Upper lobe of left lung (tissue), 6 donors: ENCODE results near the gene AKT1S1. TPM values are rescaled to one million over a fixed set of nuclear protein-coding genes. Genes with fewer than 3 reads are reported as not detected.

Experiments used
- ATAC-seq, 2 donors: fragments of 200-7000 bp; cut with Tn5 transposase; one replicate each; pipeline ENCODE4 v1.9.1; 2022; ENCODE audit warnings: mild to moderate bottlenecking in 2 of 2, moderate library complexity in 2 of 2; ENCODE audit not compliant: low FRiP score in 2 of 2
- DNase-seq, 2 donors: peaks; one replicate each; pipeline ENCODE4 v3.0.0-alpha.2; 2019 to 2020
- H3K27ac ChIP-seq, 4 donors: fragments of 200-600 bp; sonication (generic); one replicate each; pipeline ENCODE4 v1.5.1; 2016 to 2019
- H3K27me3 ChIP-seq, 4 donors: fragments of 200-600 bp; sonication (generic); one replicate each; pipeline ENCODE4 v1.5.1; 2017 to 2019
- H3K36me3 ChIP-seq, 4 donors: fragments of 200-600 bp; sonication (generic); one replicate each; pipeline ENCODE4 v1.5.1; 2016 to 2019
- H3K4me1 ChIP-seq, 4 donors: fragments of 200-600 bp; sonication (generic); one replicate each; pipeline ENCODE4 v1.5.1; 2018 to 2019
- H3K4me3 ChIP-seq, 4 donors: fragments of 200-600 bp; sonication (generic); one replicate each; pipeline ENCODE4 v1.5.1; 2017 to 2019; ENCODE audit warnings: mild to moderate bottlenecking in 2 of 4, moderate library complexity in 1 of 4
- H3K9me3 ChIP-seq, 4 donors: fragments of 200-600 bp; sonication (generic); one replicate each; pipeline ENCODE4 v1.5.1; 2018 to 2019
- EP300 ChIP-seq, 4 donors: sonication (generic); formaldehyde crosslinking; IDR thresholded peaks; one replicate each; pipeline ENCODE4 v1.5.1; 2017; ENCODE audit warnings: antibody characterized with exemption in 4 of 4, control low read depth in 2 of 4
- POLR2A ChIP-seq, 4 donors: fragments of 450-650 bp; IDR thresholded peaks; one replicate each; pipeline ENCODE4 v1.5.1; 2016 to 2017; ENCODE audit warnings: antibody characterized with exemption in 4 of 4, mild to moderate bottlenecking in 2 of 4
- POLR2AphosphoS5 ChIP-seq, 2 donors: sonication (generic); formaldehyde crosslinking; IDR thresholded peaks; one replicate each; pipeline ENCODE4 v1.5.1; 2017; ENCODE audit warnings: antibody characterized with exemption in 2 of 2
- WGBS, 2 donors: methylation state at CpG; one replicate each; pipeline ENCODE4 v1.1.5; 2017 to 2018; 5-methylcytosine and 5-hydroxymethylcytosine counted together
- total RNA-seq, 6 donors: library from RNA; depleted of rRNA in 4 of 6; stranded (reverse); fragments of >200 nt in 4 of 6; gene quantifications; one replicate each; pipeline versions ENCODE4 v1.1.0 to v1.2.1, GENCODE V29; 2016 to 2021
- TF ChIP-seq, protein P1 (sequence below), 6 experiments: fragments of 450-650 bp in 4 of 6; fragments of 200-600 bp in 2 of 6; sonication (generic) in 2 of 6; IDR thresholded peaks; one replicate each; pipeline ENCODE4 v1.5.1; 2016 to 2019; ENCODE audit warnings: antibody characterized with exemption in 6 of 6
- donor health status: DM: no; HTN: no; CAD: no; lungs with moderate emphysema.
- donor health status: DM: no; HTN: yes; CAD: no; lungs with severe emphysema.

AKT1S1 gene
- total RNA-seq, 6 donors from 2014 or later: 11.8 to 35.5 (median 25.7) TPM

DNA sequence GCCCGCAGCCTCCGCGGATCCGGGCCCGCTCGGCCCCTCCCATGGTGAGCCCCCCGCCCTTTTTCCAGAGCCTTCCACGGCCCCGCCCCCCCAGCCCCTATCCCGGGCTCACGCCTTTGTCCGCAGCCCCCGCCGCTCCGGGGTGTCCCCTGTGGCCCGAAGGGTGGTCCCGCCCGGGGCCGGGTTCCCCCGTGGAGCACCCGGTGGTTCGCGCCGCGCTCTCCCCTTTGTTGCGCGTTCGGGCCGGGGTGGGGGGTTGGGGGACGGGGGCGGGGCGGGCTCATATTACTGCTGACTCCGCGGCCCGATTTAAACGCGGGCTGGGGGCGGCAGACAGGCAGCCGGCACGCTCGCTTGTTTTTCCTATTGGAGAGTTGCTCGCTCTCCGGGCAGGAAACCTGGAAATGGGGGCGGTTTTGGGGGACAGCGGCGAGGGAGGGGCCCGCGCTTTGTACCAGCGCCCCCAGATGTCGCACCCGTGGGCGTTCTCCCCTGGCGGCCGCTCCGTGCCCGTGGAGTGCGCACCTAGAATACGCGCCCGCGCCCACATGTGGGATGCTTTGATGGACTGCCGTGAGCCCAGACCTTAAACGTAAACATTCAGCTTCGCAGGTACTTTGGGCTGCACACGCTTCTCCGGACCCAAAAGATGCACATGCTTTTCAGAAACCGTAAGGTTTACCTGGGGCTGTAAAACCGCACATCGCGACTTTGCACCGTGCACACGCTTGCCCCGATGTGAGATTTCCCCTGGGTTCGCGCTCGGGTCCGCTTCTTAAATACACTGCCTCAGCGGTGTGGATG lies 25.5 kb downstream of the AKT1S1 start:
- Histone ChIP-seq H3K27ac (peak overlapping the region; percentile 99 to 100 (median 100)), H3K36me3 (peaks cover 3 to 24% (median 12%) of the 10 kb centered on the region in 4 donors), H3K4me1 (peaks cover 25 to 46% (median 36%) of the 10 kb centered on the region in 4 donors), H3K27me3 (no peaks in the 10 kb centered on the region), H3K4me3 (peak overlapping the region; percentile 86 to 98 (median 88)), H3K9me3 (no peaks in the 10 kb centered on the region)
- WGBS, 2 donors: 0 to 27% methylated on average over 7 to 17 of the region's 78 CpGs
- no peak for TF ChIP-seq POLR2AphosphoS5 (IDR thresholded peaks at IDR 0.05)
- no peak for TF ChIP-seq POLR2A (IDR thresholded peaks at IDR 0.05)
- TF ChIP-seq, protein P1, sequence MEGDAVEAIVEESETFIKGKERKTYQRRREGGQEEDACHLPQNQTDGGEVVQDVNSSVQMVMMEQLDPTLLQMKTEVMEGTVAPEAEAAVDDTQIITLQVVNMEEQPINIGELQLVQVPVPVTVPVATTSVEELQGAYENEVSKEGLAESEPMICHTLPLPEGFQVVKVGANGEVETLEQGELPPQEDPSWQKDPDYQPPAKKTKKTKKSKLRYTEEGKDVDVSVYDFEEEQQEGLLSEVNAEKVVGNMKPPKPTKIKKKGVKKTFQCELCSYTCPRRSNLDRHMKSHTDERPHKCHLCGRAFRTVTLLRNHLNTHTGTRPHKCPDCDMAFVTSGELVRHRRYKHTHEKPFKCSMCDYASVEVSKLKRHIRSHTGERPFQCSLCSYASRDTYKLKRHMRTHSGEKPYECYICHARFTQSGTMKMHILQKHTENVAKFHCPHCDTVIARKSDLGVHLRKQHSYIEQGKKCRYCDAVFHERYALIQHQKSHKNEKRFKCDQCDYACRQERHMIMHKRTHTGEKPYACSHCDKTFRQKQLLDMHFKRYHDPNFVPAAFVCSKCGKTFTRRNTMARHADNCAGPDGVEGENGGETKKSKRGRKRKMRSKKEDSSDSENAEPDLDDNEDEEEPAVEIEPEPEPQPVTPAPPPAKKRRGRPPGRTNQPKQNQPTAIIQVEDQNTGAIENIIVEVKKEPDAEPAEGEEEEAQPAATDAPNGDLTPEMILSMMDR (IDR thresholded peaks at IDR 0.05): no peak
- no peak for TF ChIP-seq EP300 (IDR thresholded peaks at IDR 0.05)
- DNase-seq (peak in 1 of 2 donors; percentile 90), ATAC-seq (no peak)

DNA sequence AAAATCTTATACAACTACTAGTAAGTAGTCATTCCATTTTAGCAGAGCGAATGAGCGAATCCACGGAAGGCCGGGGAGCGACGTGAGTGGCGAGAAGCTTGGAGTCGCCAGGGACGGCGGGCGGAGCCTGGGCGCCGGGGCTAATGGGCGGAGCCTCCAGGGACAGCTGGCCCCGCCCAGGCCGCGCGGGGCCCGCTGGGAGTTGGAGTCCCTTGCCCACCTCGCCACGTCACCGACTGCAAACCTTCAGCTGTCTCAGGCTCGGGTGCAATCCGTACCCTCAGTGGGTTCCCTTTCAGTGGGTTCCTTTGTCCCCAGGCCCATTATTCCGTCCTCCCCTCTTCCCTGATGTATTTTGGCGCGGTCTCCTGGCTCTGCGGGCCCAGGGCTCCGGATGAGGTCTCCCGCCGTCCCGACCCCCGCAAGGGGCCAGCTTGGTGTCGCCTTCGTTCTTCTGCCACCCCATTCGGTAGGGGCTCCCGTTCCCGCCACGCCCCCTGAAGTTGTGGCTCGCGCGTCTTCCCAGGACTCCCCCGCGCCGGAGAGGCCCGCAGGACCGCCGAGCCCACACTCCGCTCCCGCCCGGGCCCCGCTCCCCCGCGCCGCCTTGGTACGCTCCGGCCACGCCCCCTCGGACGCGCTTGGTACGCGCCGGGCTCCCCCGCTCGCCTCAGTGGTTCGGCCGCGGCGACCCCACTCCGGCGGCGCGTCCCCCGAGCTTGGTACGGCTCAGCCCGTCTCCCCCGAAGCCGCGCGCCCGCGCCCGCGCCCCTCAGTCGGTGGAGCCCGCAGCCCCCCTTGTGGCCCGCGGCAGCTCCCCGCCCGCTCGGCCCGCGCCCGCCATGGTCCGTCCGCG lies 26.4 kb downstream of the AKT1S1 start, which contains the start of gene PTOV1:
PTOV1 (plus strand) TSS at position 673 of the 856 bp plus-strand sequence.
- Histone ChIP-seq H3K36me3 (peaks cover 0 to 15% (median 7%) of the 10 kb centered on the region in 4 donors), H3K27me3 (no peaks in the 10 kb centered on the region), H3K4me3 (peak within 1 kb of the TSS; percentile 86 to 98 (median 90)), H3K27ac (peak within 1 kb of the TSS; percentile 99 to 100 (median 100)), H3K4me1 (peaks cover 25 to 46% (median 36%) of the 10 kb centered on the region in 4 donors), H3K9me3 (no peaks in the 10 kb centered on the region)
- DNase-seq (peak; percentile 96 to 99), ATAC-seq (peak; percentile 97)
- WGBS, 2 donors: 1% methylated on average over 33 to 55 of the region's 98 CpGs
- TF ChIP-seq, protein P1 (IDR thresholded peaks at IDR 0.05): peak in 2 of 6 experiments; percentile 5 to 8
- TF ChIP-seq POLR2AphosphoS5 (IDR thresholded peaks at IDR 0.05): peak; percentile 92
- TF ChIP-seq EP300 (IDR thresholded peaks at IDR 0.05): peak in 1 of 4 donors; percentile 11
- peak in 3 of 4 donors; percentile 68 to 92 (median 85) for TF ChIP-seq POLR2A (IDR thresholded peaks at IDR 0.05)

DNA sequence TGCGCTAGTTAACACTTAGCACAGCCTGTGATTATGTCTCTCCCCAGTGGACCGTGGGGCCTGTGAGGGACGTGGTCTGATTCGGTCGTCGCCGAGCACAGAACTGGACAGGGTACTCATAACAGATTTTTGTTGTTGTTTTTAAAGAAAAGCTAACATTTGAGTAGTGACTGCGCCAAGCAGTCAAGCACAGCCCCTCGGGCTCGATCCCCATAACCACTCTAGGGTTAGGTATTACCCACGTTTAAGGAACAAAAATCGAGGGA lies 27.0 kb downstream of the AKT1S1 start:
- Histone ChIP-seq H3K4me1 (peaks cover 25 to 46% (median 36%) of the 10 kb centered on the region in 4 donors), H3K27ac (peak overlapping the region; percentile 99 to 100 (median 100)), H3K4me3 (peak overlapping the region; percentile 35 to 98 (median 87)), H3K27me3 (no peaks in the 10 kb centered on the region), H3K36me3 (peaks cover 0 to 9% (median 5%) of the 10 kb centered on the region in 4 donors), H3K9me3 (no peaks in the 10 kb centered on the region)
- 45 to 55% methylated on average over 12 of the region's 12 CpGs for WGBS, 2 donors
- DNase-seq (no peak), ATAC-seq (no peak)
- TF ChIP-seq, protein P1 (IDR thresholded peaks at IDR 0.05): no peak
- TF ChIP-seq POLR2A (IDR thresholded peaks at IDR 0.05) (no peak), POLR2AphosphoS5 (IDR thresholded peaks at IDR 0.05) (no peak), EP300 (IDR thresholded peaks at IDR 0.05) (no peak)

DNA sequence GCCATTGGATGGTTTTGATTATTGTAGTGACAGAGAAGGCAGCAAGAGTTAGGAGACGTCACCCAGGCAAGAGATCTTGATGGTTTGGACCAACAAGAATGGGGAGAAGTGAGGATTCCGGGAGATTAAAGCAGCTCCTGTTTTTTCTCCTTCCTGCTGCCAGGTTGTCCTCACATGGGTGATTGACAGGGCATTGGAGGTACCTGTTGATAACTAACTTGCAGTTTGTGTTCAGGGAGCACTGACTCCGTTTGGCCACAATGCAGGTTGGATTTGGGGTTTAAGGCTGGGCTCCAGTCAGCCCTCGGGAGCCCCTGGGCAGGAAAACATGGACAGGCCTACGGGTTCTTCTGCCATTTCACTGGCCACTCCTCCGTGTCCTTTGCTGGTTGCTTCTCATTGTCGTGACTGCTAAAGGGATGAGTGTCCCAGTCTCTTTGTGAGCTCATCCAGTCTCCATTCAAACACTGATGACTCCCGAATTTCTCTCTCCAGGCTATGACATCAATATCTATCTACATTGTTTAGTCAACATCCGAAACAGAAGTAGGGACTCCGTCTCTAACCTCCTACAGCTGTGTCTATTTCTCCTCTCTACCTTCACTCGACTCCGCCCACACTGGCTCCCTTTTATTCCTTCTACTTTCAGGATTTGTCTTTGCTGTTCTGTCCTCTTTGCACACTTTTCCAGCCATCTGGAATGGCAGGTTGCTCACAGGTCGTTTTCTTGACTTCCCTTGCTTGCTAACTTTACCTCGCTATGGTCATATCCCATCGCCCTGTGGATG lies 27.5 kb downstream of the AKT1S1 start:
- Histone ChIP-seq H3K4me1 (peaks cover 25 to 46% (median 36%) of the 10 kb centered on the region in 4 donors), H3K36me3 (peaks cover 0 to 4% (median 3%) of the 10 kb centered on the region in 4 donors), H3K9me3 (no peaks in the 10 kb centered on the region), H3K27me3 (no peaks in the 10 kb centered on the region), H3K27ac (peak overlapping the region; percentile 99 to 100 (median 100)), H3K4me3 (peak overlapping the region; percentile 35 to 98 (median 87))
- DNase-seq (no peak), ATAC-seq (no peak)
- TF ChIP-seq EP300 (IDR thresholded peaks at IDR 0.05) (no peak), POLR2AphosphoS5 (IDR thresholded peaks at IDR 0.05) (no peak), POLR2A (IDR thresholded peaks at IDR 0.05) (no peak)
- TF ChIP-seq, protein P1 (IDR thresholded peaks at IDR 0.05): no peak
- 87 to 89% methylated on average over 14 to 15 of the region's 15 CpGs for WGBS, 2 donors
